Measurements from ENCODE around the gene FSTL4. TPM values are rescaled to one million over a fixed set of nuclear protein-coding genes. Genes with fewer than 3 reads are reported as not detected.

The FSTL4 gene
- polyA plus RNA-seq, 1 of the 3 experiments (the other 2 are of a cell fraction): not detected

DNA sequence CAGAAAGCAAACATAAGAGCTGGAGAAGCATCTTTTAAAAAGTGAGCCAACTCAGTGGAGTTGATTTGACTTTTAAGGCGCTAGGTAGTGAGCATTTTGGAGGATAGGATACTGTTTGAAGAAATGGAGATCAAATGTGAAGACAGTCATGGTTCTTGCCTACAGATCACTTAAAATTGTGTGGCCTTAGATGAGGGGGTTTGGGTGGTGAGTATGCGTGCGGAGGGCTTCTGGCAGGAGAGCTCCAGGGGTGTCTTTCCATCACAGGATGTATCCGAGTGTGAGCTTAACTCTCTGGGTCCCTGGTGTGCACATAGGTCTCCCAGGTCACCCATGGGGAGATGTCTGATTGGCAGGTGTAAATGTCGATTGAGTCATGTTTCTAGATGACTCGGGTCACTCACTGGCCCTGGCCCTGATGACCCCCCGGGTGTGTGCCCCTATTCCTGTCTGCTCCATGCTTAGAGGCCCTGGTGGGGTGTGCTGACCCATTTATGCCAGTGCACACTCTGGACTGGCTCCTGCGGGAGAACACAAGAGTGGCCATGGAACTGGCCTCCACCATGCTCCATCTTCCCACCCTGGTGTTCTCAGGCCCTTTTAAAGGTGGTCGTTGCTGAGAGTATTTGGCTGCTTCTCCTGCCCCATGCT is 274.4 kb downstream of the FSTL4 start (continued):
- TF ChIP-seq SMC3 (IDR thresholded peaks at IDR 0.05; ENCODE audit: low read depth, low read length): no peak
- TF ChIP-seq TAF1 (IDR thresholded peaks at IDR 0.05; ENCODE audit: borderline replicate concordance, low read depth, low read length): no peak
- TF ChIP-seq FOXJ3 (CRISPR knock-in tag; IDR thresholded peaks at IDR 0.05): no peak
- no peak for TF ChIP-seq RAD21 (IDR thresholded peaks at IDR 0.05; ENCODE audit: low read length)
- TF ChIP-seq TEAD4 (IDR thresholded peaks at IDR 0.05; ENCODE audit: borderline replicate concordance, insufficient read depth): no peak
- TF ChIP-seq FOXM1 (IDR thresholded peaks at IDR 0.05; ENCODE audit: low read depth): no peak
- TF ChIP-seq, protein P1, sequence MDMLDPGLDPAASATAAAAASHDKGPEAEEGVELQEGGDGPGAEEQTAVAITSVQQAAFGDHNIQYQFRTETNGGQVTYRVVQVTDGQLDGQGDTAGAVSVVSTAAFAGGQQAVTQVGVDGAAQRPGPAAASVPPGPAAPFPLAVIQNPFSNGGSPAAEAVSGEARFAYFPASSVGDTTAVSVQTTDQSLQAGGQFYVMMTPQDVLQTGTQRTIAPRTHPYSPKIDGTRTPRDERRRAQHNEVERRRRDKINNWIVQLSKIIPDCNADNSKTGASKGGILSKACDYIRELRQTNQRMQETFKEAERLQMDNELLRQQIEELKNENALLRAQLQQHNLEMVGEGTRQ (IDR thresholded peaks at IDR 0.05; ENCODE audit: borderline replicate concordance, low read depth, low read length): no peak
- TF ChIP-seq RXRA (IDR thresholded peaks at IDR 0.05; ENCODE audit: borderline replicate concordance, low read depth): no peak
- TF ChIP-seq RFX5 (IDR thresholded peaks at IDR 0.05; ENCODE audit: low read length): no peak

DNA sequence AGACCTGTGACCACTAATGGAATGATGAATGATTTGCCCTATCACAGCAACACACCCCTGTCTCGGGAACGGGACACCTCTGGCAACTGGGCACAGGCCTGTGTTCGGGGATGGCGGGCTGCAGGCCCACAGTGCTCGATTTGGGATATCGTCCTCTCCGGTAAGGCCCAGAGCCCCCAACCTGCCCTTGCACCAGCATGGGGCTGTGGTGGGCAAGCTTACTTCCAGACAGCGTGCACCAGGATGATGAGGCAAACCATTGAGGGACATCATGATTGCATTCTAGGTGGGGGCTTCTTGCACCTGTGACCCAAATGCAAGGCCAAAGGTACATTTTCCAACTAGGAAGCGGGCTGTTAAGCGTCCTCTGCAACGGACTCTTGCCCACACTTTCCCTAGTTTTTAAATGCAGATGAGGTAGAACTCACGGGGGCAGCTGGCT is 275.4 kb downstream of the FSTL4 start:
- WGBS (ENCODE audit: low lambda C conversion rate): 32% methylated on average over 5 of the region's 12 CpGs
- H3K4me3 ChIP-seq (ENCODE audit: low read depth in 2 of 2, low read length in 1 of 2): no peak overlapping the region
- no peak for DNase-seq

More for the DNA sequence above, 275.4 kb downstream of the FSTL4 start:
- Histone ChIP-seq H2AFZ (ENCODE audit: low read depth) (no peak overlapping the region), H3K36me3 (replicated peaks in 1 of 2; ENCODE audit: control insufficient read depth in 1 of 2, insufficient read depth in 2 of 2, low read length in 1 of 2) (no peaks in the 10 kb centered on the region), H3K4me1 (ENCODE audit: control insufficient read depth in 1 of 2, insufficient read depth in 2 of 2, low read depth in 1 of 2, low read length in 1 of 2) (peaks cover 0 to 5% of the 10 kb centered on the region in 2 experiments; a peak in 1 of 4 replicates), H3F3A (replicated peaks; ENCODE audit: insufficient read depth) (no peaks in the 10 kb centered on the region), H3K27me3 (ENCODE audit: insufficient read depth) (no peaks in the 10 kb centered on the region), H3K4me2 (no peak overlapping the region), H3K9ac (no peak overlapping the region), H3K9me2 (no peaks in the 10 kb centered on the region), H3K79me2 (ENCODE audit: insufficient read depth) (no peaks in the 10 kb centered on the region), H3K27ac (ENCODE audit: low read depth in 2 of 2, low read length in 1 of 2) (no peak overlapping the region), H4K20me1 (ENCODE audit: insufficient read depth) (no peaks in the 10 kb centered on the region), H3K9me3 (no peaks in the 10 kb centered on the region)
- ChIA-PET POLR2A (no interaction called here), CTCF (no interaction called here)
- TF ChIP-seq, protein P2, sequence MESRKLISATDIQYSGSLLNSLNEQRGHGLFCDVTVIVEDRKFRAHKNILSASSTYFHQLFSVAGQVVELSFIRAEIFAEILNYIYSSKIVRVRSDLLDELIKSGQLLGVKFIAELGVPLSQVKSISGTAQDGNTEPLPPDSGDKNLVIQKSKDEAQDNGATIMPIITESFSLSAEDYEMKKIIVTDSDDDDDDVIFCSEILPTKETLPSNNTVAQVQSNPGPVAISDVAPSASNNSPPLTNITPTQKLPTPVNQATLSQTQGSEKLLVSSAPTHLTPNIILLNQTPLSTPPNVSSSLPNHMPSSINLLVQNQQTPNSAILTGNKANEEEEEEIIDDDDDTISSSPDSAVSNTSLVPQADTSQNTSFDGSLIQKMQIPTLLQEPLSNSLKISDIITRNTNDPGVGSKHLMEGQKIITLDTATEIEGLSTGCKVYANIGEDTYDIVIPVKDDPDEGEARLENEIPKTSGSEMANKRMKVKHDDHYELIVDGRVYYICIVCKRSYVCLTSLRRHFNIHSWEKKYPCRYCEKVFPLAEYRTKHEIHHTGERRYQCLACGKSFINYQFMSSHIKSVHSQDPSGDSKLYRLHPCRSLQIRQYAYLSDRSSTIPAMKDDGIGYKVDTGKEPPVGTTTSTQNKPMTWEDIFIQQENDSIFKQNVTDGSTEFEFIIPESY (IDR thresholded peaks at IDR 0.05; ENCODE audit: borderline replicate concordance, low read depth): no peak
- TF ChIP-seq NFIC (IDR thresholded peaks at IDR 0.05; ENCODE audit: borderline replicate concordance) (no peak), FOXM1 (IDR thresholded peaks at IDR 0.05; ENCODE audit: low read depth) (no peak), TAF1 (IDR thresholded peaks at IDR 0.05; ENCODE audit: borderline replicate concordance, low read depth, low read length) (no peak), CHD2 (IDR thresholded peaks at IDR 0.05; ENCODE audit: low read length, partially characterized antibody) (no peak), EZH2phosphoT487 (IDR thresholded peaks at IDR 0.05; ENCODE audit: borderline replicate concordance, low read depth) (no peak), FOXJ3 (CRISPR knock-in tag; IDR thresholded peaks at IDR 0.05) (no peak), GABPA (IDR thresholded peaks at IDR 0.05; ENCODE audit: low read depth) (no peak), POLR2AphosphoS5 (IDR thresholded peaks at IDR 0.05; ENCODE audit: low read depth, low read length) (no peak), RCOR1 (IDR thresholded peaks at IDR 0.05; ENCODE audit: low read length) (no peak), MEF2A (IDR thresholded peaks at IDR 0.05; ENCODE audit: borderline replicate concordance, low read depth) (no peak), SIN3A (IDR thresholded peaks at IDR 0.05; ENCODE audit: borderline replicate concordance, low read depth, low read length) (no peak), MXI1 (IDR thresholded peaks at IDR 0.05; ENCODE audit: low read depth, low read length) (no peak), NRF1 (IDR thresholded peaks at IDR 0.05; ENCODE audit: low read depth, low read length) (no peak), ELF1 (IDR thresholded peaks at IDR 0.05) (no peak)
- TF ChIP-seq, protein P3, sequence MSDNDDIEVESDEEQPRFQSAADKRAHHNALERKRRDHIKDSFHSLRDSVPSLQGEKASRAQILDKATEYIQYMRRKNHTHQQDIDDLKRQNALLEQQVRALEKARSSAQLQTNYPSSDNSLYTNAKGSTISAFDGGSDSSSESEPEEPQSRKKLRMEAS (IDR thresholded peaks at IDR 0.05; ENCODE audit: low read depth): no peak
- TF ChIP-seq, protein P1 (IDR thresholded peaks at IDR 0.05; ENCODE audit: borderline replicate concordance, low read depth, low read length): no peak
- TF ChIP-seq, protein P4, sequence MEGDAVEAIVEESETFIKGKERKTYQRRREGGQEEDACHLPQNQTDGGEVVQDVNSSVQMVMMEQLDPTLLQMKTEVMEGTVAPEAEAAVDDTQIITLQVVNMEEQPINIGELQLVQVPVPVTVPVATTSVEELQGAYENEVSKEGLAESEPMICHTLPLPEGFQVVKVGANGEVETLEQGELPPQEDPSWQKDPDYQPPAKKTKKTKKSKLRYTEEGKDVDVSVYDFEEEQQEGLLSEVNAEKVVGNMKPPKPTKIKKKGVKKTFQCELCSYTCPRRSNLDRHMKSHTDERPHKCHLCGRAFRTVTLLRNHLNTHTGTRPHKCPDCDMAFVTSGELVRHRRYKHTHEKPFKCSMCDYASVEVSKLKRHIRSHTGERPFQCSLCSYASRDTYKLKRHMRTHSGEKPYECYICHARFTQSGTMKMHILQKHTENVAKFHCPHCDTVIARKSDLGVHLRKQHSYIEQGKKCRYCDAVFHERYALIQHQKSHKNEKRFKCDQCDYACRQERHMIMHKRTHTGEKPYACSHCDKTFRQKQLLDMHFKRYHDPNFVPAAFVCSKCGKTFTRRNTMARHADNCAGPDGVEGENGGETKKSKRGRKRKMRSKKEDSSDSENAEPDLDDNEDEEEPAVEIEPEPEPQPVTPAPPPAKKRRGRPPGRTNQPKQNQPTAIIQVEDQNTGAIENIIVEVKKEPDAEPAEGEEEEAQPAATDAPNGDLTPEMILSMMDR (IDR thresholded peaks at IDR 0.05): no peak

All from SK-N-SH (cell line).